Ishikawa (cell line): Measurements from ENCODE around the gene SEPTIN1.

Experiments used
- CREB1 ChIP-seq: IDR thresholded peaks from 2 replicates; pipeline ENCODE4 v1.6.1; 2012; ENCODE audit warnings: low read depth
- EGR1 ChIP-seq: IDR thresholded peaks from 2 replicates; pipeline ENCODE4 v1.6.1; 2012
- FOXM1 ChIP-seq: IDR thresholded peaks from 2 replicates; pipeline ENCODE4 v1.6.1; 2012; ENCODE audit warnings: low read depth, borderline replicate concordance
- RAD21 ChIP-seq: IDR thresholded peaks from 2 replicates; pipeline ENCODE4 v1.6.1; 2012; ENCODE audit warnings: low read depth
- TAF1 ChIP-seq: IDR thresholded peaks from 2 replicates; pipeline ENCODE4 v1.6.1; 2012; ENCODE audit warnings: low read depth, mild to moderate bottlenecking
- TCF12 ChIP-seq: IDR thresholded peaks from 2 replicates; pipeline ENCODE4 v1.6.1; 2012; ENCODE audit warnings: low read depth
- TEAD4 ChIP-seq: IDR thresholded peaks from 2 replicates; pipeline ENCODE4 v1.6.1; 2012
- YY1 ChIP-seq: IDR thresholded peaks from 2 replicates; pipeline ENCODE4 v1.6.1; 2012; ENCODE audit warnings: low read depth
- ZBTB7A ChIP-seq: IDR thresholded peaks from 2 replicates; pipeline ENCODE4 v1.6.1; 2012; ENCODE audit warnings: low read depth
- TF ChIP-seq, protein P1 (sequence below): IDR thresholded peaks from 2 replicates; pipeline ENCODE4 v1.6.1; 2012
- TF ChIP-seq, protein P2 (sequence below): IDR thresholded peaks from 2 replicates; pipeline ENCODE4 v1.6.1; 2012

The SEPTIN1 gene

DNA sequence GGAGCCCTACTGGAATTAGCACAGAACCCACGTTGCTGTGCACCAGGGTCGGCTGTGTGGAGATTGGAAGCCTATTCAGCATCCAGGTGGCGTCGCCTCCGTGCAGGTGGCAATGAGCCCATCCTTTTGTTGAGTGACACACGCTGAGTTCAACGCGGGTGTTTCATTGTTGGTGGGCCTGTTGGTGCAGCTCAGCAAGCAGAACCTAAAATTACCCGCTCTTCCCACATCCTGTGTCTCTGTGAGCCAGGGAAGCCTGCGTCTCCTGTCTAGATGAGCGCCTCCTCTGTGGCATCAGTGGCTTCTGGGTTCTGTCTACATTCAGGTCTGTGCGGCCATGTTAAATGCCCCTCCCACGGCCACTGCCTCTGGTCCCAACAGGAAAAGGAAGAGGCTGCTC, 41.7 kb downstream of the SEPTIN1 start:
- TF ChIP-seq, protein P1, sequence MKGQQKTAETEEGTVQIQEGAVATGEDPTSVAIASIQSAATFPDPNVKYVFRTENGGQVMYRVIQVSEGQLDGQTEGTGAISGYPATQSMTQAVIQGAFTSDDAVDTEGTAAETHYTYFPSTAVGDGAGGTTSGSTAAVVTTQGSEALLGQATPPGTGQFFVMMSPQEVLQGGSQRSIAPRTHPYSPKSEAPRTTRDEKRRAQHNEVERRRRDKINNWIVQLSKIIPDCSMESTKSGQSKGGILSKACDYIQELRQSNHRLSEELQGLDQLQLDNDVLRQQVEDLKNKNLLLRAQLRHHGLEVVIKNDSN: no peak
- TF ChIP-seq CREB1 (no peak), TEAD4 (no peak)

DNA sequence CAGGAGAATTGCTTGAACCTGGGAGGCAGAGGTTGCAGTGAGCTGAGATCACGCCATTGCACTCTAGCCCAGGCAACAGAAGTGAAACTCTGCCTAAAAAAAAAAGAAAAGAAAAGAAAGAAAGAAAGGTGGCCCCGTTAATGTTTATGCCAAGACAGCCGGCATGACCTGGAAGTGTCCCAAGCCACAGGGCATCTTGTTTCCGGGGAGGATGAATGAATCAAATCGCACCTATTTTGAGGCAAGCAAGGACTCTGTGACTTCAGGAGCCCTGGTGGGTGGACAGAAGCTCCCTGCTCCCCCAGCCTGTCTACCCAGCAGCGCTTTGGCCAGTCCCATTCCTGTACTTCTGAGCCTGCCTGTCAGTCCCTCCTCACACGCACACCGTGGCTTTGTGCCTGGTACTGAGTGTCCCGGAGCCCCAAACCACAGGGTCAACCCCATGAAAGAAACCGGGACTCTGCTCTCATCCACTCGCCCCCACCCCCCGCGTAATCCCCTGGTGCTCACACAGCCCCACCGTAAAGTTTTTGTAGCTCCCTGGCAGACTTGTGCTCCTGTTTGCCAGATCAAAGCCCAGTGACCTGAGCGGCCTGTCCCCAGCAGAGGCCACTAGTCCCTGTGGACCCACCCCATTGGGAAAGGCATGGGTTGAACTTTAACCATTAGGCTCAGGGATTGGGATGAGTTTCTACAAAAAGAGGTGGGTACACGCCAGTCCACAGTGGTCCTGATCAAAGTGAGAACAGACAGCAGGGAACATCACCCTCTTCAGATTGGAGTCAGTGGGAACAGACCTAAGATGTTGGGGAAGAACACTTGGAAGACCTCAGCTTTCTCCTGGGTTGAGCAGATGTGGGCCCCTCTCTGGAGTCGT, 46.5 kb downstream of the SEPTIN1 start:
- TF ChIP-seq YY1 (no peak), ZBTB7A (no peak), TCF12 (no peak), RAD21 (no peak), TEAD4 (no peak), EGR1 (no peak), FOXM1 (no peak)
- TF ChIP-seq, protein P2, sequence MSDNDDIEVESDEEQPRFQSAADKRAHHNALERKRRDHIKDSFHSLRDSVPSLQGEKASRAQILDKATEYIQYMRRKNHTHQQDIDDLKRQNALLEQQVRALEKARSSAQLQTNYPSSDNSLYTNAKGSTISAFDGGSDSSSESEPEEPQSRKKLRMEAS: no peak
- TF ChIP-seq, protein P1: no peak

DNA sequence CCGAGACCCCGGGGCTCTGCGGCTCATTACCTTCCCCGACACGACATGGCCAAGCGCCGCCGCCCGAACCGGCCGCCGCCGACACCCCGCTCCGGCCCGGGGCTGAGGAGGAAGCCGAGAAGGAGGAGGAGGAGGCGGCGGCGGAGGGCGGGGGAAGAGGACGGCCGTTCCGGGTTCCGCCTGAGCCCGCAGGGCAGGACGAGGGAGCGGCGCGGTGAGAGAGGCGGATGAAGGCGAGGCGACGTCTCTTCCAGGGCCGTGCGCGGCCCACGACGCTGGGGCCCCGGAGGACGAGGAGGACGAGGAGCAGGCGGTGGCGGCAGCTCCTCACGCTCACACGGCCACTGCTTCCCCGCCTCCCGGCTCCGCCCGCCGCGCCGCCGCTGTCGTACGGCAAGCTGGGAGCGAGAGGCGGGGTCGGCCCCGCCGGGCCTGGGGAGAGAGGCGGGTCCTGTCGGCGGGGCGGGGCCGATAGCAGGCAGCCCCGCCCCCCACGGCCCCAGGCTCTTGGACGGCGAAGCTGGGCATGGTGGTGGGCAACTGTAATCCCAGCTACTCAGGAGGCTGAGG, 47.2 kb downstream of the SEPTIN1 start:
- TF ChIP-seq TAF1: peak; percentile 21; the same call in 1 of the 2 replicates
- TF ChIP-seq, protein P2: peak; percentile 25; the same call in 1 of the 2 replicates
